OCI-LY7 (cell line): ENCODE results near the gene LHFPL2.

ENCODE experiments used
- EZH2phosphoT487 ChIP-seq: fragments of 200-600 bp; sonication (generic); IDR thresholded peaks from 2 replicates; pipeline ENCODE4 v1.6.1; 2018; ENCODE audit warnings: low read depth, borderline replicate concordance, mild to moderate bottlenecking, mixed run types, antibody characterized with exemption, low read length, moderate library complexity, mixed read lengths
- TF ChIP-seq, protein P1 (sequence below): fragments of 200-600 bp; sonication (generic); conservative IDR thresholded peaks from 2 replicates; pipeline ENCODE4 v1.5.1; 2014; ENCODE audit warnings: mild to moderate bottlenecking, antibody characterized with exemption, low read length, moderate library complexity, mixed read lengths

DNA sequence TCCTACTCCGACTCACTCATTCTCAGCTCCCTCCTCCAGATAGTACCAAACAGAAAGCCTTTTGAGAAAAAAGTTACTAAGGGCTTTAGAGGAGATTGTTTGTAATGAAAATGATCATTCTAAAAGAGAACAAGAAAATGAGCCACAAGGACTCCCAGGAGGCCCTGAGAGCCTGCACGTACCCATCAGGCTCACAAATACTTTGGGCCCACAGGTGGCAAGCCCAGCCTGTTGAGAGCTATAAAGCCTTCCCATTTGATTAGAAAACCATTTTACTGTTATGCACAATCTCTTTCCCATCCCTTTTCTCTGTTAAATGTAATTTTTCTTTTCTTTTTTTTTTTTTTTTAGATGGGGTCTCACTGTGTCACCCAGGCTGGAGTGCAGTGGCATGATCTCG is 136.1 kb downstream of the LHFPL2 start:
- TF ChIP-seq, protein P1, sequence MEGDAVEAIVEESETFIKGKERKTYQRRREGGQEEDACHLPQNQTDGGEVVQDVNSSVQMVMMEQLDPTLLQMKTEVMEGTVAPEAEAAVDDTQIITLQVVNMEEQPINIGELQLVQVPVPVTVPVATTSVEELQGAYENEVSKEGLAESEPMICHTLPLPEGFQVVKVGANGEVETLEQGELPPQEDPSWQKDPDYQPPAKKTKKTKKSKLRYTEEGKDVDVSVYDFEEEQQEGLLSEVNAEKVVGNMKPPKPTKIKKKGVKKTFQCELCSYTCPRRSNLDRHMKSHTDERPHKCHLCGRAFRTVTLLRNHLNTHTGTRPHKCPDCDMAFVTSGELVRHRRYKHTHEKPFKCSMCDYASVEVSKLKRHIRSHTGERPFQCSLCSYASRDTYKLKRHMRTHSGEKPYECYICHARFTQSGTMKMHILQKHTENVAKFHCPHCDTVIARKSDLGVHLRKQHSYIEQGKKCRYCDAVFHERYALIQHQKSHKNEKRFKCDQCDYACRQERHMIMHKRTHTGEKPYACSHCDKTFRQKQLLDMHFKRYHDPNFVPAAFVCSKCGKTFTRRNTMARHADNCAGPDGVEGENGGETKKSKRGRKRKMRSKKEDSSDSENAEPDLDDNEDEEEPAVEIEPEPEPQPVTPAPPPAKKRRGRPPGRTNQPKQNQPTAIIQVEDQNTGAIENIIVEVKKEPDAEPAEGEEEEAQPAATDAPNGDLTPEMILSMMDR, result no peak
- TF ChIP-seq EZH2phosphoT487, result no peak
